Right lobe of liver (tissue), 4 donors: ENCODE measurements around the gene IGFBPL1.

ENCODE experiments used
- CTCF ChIP-seq, 4 donors: fragments of 200-600 bp in 3 of 4; fragments of 450-650 bp in 1 of 4; IDR thresholded peaks; one replicate each; pipeline versions ENCODE4 v1.5.1 to v1.8.0; 2016 to 2022; ENCODE audit warnings: antibody characterized with exemption in 4 of 4, mild to moderate bottlenecking in 2 of 4
- POLR2A ChIP-seq: fragments of 450-650 bp; IDR thresholded peaks from one replicate; pipeline ENCODE4 v1.6.1; 2017; ENCODE audit warnings: antibody characterized with exemption, mild to moderate bottlenecking
- donor health status: DM: no; HTN: no; CAD: no.
- donor health status: DM: no; HTN: no; CAD: no.
- donor health status: DM: no; HTN: yes; CAD: no.

DNA sequence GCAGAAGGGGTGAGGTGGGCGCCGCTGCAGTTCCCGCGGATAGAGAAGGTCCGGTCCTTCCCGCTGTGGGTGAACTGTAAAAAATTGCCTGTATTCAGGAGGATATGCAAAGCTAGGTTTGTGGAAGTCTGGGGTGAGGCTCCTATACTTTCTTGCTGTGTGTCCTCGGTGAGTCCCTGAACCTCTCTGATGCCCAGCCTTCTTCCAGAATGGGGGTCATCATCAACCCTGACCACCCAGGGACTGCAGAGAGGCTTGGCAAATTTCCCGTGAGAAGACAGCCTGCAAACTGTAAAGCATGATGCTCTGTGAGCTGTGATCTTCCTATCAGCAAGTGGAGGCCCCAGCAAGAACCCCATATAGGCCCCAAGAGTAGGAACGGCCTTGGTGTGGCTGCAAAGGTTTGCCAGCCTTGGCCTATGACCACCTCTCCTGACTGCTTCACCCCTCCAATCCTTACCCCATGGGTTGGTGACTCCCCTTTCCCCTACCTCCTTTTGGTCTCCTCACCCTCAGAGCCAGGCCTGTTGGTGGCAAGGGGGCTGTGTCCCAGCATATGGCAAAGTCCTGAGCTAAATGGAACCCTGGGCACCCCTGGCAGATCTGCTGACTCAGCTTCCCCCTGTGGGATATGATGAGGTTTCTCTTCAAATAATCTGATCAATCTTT is 31.0 kb downstream of the IGFBPL1 start:
- TF ChIP-seq CTCF (IDR thresholded peaks at IDR 0.05) (no peak), POLR2A (no peak)
